CD4-positive, alpha-beta T cell treated with Interleukin-6 for 4 hours (primary cell): ENCODE data around the gene DUSP22.
"Not testable (repeated sequence)": the region's sequence is repeated elsewhere in the genome, so short reads cannot be mapped to it uniquely, and the experiment has no call there.

Experiments used
- DNase-seq: peaks from one replicate; pipeline ENCODE4 v3.0.0-alpha.2; 2020; ENCODE audit warnings: mixed read lengths

The DUSP22 gene

DNA sequence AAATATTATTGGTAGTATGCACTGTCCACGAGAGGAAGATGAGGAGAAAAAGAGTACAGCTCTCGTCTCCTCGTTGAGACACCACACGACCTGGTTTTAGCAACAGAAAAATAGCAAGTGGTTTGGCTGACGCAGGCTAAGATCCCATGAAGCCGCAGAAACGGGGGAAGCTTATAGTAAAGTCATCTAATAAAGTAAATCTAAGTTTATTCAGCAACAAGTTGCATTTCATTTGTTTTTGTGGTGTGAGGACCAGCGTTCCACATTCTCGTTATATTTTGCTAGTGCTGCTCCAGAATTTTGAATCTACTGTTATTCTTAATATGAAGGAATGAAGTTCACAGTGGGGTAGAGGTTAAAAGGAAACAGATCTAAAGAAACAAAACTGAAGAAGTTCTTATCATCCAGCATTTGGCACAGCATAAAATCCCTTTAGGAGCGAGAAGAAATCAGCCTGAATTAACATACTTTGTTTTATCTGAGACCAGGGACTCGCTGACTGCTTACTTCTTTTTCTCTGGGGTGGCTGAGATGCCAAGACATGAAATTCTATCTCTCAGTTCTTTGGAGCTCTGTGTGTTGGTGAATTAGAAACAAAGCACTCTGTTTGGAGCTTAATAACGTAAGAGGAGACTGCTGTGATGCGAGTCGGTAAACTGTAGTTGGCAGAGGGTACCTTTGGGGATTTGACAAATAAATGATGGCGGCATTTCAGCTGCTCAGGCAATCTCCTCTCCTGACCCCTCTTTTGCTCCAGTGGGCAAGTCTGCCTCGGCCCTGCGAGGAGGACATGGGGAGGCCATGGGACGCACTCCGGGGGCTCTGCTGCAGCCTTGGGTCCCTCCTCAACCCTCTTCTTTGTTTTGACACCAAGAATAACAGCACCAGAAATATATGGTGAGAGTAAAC lies 74.4 kb downstream of the DUSP22 start:
- no peak for DNase-seq

DNA sequence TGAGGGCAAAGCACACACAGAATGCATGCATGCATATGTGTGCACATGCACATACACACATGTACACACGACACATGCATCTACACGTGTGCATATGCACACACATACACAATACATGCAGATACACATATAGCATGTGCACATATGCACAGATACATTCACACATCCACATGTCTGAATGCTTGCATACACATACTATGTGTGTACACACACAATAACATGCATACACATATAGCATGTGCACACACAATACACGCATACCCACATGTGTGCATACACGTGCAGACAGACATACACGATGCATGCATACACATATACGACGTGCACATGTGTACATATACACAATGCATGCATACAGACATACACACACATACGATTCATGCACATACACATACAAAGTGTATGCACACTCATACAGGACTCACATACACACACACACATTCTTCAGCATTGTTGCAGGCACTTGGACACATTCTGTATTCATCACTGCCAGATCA lies 75.1 kb downstream of the DUSP22 start:
- DNase-seq, result no peak

- no peak for DNase-seq
Observed at GRCh38 chr6:367891-368630, 75.8 kb downstream of the DUSP22 start.

- DNase-seq, result no peak
Observed at GRCh38 chr6:369559-370431, 77.5 kb downstream of the DUSP22 start.

- DNase-seq, result no peak
Observed at GRCh38 chr6:370555-370954, 78.3 kb downstream of the DUSP22 start.

GRCh38 chr6:371851-372250 lies 79.6 kb downstream of the DUSP22 start:
- not testable (repeated sequence) for DNase-seq

- DNase-seq, result no peak
Observed at GRCh38 chr6:372336-372911, 80.1 kb downstream of the DUSP22 start.

DNA sequence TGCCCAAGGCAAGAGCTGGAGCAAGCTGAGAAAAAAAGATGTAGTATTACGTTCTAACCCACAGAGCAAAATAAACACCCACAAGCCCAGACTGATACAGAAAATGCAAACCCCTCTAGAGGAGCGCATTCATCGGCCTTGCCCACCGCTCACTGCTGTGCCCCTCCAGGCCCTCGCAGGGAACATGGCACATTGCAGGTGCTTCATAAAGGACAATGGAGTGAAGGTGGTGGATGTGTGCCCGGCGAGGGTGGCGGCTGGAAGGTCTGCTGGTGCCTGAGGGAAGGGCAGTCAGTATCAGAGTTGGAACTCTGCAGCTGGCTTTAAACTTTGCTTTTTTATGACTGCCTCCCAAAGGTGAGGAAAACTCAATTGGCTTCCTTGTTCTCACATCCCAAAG lies 80.7 kb downstream of the DUSP22 start:
- DNase-seq, result no peak

- no peak for DNase-seq
Observed at GRCh38 chr6:373773-374724, 81.8 kb downstream of the DUSP22 start.

DNA sequence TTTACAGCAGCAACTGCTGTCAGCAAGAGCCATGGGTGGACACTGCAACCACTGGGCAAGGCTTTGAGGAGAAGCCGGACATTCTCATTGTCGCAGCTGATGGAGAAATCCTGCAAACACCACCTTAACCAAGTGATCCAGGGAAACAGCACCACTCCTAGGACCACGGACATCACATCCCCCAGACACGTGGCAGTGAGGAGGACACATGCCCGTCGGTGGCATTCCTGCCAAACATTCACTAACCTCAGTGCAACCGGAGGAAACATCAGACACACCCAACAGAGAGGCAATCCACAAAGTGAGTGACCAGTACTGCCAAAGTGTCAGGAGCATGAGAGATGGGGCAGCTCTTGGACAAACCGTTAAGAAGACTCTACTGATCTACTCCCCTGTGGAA lies 82.7 kb downstream of the DUSP22 start:
- DNase-seq, result no peak

DNA sequence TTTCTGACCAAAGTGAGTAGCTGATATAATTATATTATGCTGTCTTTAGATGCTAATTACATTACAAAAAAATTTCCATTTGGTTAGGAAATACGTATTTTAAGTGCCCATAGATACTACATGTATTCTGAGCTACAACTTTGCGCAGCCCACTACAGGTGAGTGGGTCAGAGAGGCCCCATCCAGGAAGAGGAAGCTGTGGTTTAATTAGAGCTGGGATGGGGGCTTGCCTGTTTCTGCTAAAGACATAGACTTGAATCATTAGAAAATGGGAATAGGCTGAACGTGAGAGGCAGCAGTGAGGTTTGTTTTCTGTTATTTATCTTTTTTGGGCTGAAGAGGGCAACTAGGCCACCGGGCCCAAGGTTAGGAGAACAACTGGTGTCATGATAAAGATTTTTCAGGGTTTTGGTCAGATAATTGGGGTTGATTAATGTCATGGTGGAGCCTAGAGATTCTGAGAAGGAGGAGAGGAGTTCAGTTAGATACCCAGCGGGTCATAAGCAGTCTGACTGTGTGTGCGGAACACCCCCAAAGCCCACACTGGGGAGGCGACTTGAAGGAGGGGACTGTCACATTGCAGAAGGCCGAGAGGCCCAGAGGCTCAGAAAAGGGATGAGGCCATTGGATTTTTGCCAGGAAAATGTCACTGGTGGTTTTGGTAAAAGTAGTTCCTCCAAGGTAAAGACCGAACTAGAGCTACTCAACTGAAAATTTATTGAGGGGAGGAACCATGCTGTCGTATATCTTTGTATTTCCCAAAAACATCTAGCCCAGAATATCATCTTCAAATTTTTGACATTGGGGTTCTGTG lies 84.7 kb downstream of the DUSP22 start:
- no peak for DNase-seq

DNA sequence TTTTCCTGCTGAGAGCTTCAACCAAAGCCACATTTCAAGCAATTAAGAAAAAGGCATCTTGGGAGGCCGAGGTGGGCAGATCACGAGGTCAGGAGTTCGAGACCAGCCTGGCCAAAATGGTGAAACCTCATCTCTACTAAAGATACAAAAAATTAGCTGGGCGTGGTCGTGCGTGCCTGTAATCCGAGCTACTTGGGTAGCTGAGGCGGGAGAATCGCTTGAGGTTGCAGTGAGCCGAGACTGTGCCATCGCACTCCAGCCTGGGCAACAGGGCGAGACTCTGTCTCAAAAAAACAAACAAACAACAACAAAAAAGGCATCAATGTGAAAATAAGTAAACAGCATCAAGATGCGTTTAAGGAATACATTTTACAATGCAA lies 85.3 kb downstream of the DUSP22 start:
- not testable (repeated sequence) for DNase-seq

DNA sequence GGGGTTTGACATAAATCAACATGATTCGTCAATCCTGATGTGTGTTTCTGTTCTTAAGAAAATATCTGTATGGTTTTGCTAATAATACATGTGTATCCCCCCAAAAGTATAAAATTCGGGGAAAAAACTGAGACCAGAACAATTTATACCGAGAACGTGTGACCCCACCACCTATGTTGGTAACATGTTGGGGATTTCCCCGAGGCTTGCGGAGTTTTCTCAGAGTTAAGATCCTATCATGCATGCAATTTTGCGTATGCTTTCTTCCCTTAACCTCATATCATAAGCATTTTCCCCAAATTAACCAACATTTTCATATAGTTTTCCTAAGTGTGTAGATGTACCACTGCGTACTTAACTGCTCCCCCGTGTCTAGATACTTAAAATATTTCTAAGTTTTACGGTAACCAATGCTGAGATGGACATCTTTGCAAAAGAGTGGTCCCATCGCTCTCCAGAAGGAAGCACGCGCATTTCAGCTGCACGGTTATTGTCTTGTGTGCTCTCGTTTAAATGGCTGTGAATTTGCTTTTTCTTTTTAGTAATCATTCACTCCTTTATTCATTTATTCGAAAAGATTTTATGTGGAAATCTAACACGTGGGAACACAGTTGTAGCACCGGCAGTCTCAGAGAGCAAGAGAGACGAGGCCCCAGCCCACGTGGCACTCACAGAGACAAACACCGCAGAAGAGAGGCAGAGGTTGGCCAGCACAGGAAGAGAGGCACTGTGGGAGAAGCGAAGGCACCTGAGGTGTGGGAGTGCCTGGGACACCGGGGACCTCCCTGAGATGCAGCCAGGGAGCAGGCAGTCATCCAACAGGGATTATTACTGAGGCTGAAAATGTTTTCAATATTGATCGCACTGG lies 86.0 kb downstream of the DUSP22 start:
- DNase-seq, result no peak

DNA sequence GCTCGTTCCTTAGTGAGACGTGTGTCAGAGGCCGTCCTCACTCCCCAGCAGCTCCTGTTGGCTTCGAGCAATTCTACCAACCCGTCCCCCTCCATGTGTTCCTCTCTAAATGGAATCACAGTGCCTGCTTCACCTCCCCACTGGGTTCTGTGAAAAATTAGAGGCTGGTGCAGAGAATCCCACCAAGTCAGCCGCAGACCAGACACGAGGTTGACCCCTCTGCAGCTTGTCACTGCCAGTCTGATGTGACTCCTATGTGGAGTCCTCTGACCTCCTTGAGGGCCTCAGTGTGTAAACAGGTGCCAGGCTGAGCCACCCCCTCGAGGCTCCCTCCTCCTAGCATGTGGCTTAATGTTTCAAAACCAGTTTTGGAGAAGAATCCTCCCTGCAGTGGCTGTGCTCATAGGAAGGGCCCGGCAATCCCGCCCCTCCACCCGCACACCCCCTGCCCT lies 86.7 kb downstream of the DUSP22 start:
- no peak for DNase-seq

DNA sequence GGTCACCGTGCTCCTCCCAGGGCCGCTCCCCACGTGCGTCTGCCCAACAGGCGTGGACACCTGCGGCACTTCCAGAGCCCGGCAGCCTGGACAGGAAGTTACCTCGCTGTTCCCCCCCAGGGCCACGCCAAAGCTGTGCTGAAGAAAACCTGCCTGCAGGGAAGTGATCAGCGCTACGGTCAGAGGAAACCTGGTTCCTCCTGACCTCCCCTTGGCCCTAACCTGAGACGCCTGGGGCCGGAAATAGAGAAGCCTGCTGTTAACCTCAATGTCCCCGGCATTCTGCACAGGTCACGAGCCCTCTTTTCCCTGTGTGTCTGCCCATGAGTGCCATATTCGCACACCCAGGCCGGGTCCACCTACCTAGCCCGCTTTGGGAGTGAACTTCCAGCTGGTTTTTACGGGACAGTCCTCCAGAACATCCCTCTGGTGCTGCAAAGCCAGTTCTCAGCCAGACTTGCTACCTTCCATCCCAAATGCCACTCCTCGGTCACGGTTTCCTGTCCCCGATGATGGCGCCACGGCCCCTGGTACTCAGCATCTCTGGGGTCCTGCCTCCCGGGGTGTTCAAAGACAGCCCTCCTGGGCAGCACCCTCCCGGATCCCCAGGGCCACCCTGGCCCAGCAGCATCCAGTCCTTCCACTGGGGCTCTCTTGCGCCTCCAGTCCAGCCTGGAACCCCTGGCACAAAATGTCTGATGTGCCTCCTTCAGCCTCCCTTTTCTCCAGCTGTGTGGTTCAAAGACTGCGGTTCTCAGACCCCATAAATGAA lies 87.3 kb downstream of the DUSP22 start:
- no peak for DNase-seq

GRCh38 chr6:380234-381218 lies 88.2 kb downstream of the DUSP22 start:
- DNase-seq, result no peak
